ENCODE measurements around the gene RAG2. TPM values are rescaled to one million over a fixed set of nuclear protein-coding genes. Genes with fewer than 3 reads are reported as not detected.

RAG2 gene
- total and polyA plus RNA-seq, 2 donors (not counting 3 experiments of a cell fraction or from before 2014, with no cell fraction given), result not detected

DNA sequence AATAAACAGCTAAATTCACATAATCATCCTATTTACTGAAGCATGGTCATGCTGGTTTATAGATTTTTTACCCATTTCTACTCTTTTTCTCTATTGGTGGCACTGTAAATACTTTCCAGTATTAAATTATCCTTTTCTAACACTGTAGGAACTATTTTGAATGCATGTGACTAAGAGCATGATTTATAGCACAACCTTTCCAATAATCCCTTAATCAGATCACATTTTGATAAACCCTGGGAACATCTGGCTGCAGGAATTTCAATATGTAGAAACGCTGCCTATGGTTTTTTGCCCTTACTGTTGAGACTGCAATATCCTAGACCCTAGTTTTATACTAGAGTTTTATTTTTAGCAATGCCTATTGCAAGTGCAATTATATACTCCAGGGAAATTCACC, 19.6 kb downstream of the RAG2 start:
- dilution Hi-C loops (cut with MboI; ENCODE audit: extremely low pct_ligation_motif_present, low sequenced_read_pairs), result no loop called here

More for the DNA sequence above, 19.6 kb downstream of the RAG2 start:
- H3K4me1 ChIP-seq (ENCODE audit: control insufficient read depth, extremely low read depth, insufficient read depth, low read length), result no peaks in the 10 kb centered on the region
- TF ChIP-seq GATA2 (IDR thresholded peaks at IDR 0.05; ENCODE audit: insufficient read depth, insufficient read length, low read depth, low read length), result no peak
- TF ChIP-seq MYC (IDR thresholded peaks at IDR 0.05; ENCODE audit: low read depth, low read length), result no peak
- no peak for TF ChIP-seq EZH2 (IDR thresholded peaks at IDR 0.05; ENCODE audit: borderline replicate concordance, low read depth, low read length, severe bottlenecking)
- no peak for TF ChIP-seq FOS (IDR thresholded peaks at IDR 0.05; ENCODE audit: borderline replicate concordance, insufficient read depth, low read length)
- no peak for TF ChIP-seq CTCF (IDR thresholded peaks at IDR 0.05; ENCODE audit: extremely low read depth in 1 of 2, insufficient read depth in 1 of 2, low read depth in 1 of 2, low read length in 2 of 2)
- TF ChIP-seq POLR2AphosphoS5 (IDR thresholded peaks at IDR 0.05; ENCODE audit: insufficient read depth, low read depth, low read length), result no peak
- no peaks in the 10 kb centered on the region for H4K20me1 ChIP-seq (replicated peaks; ENCODE audit: control insufficient read depth, extremely low read depth, insufficient read depth, low read length)
- no peaks in the 10 kb centered on the region for H3K9me3 ChIP-seq (replicated peaks; ENCODE audit: control insufficient read depth, insufficient read depth, low read length)
- no peaks in the 10 kb centered on the region for H3K9me1 ChIP-seq (replicated peaks; ENCODE audit: control insufficient read depth, extremely low read depth, insufficient read depth, low read length)
- no peak overlapping the region for H3K27ac ChIP-seq (ENCODE audit: insufficient read depth, low read depth, low read length)
- intact Hi-C loops (cut with micrococcal nuclease), result no loop called here
- CTCF ChIA-PET, result interaction anchor here (6.8 kb wide), 1 partner anchor 15 kb away, joined by 42 read pairs; no protein-coding TSS in a partner anchor
- POLR2A ChIA-PET, result no interaction called here
- H3K36me3 ChIP-seq (ENCODE audit: control insufficient read depth in 2 of 2, extremely low read depth in 1 of 2, insufficient read depth in 2 of 2, low read length in 2 of 2), result no peaks in the 10 kb centered on the region
- no peak overlapping the region for H3K4me2 ChIP-seq (ENCODE audit: insufficient read depth, low read length)
- no peaks in the 10 kb centered on the region for H3K79me2 ChIP-seq (ENCODE audit: control insufficient read depth, insufficient read depth, low read length)
- H3K9ac ChIP-seq (replicated peaks; ENCODE audit: extremely low read depth, insufficient read depth, low read length), result no peak overlapping the region
- no TSS peak for BruUV-seq (replicated peaks)
- DNase-seq (ENCODE audit: low read depth, low spot score) (no peak), FAIRE-seq (no peak)
- no peak overlapping the region for H2AFZ ChIP-seq (ENCODE audit: low read depth, low read length)
- no peaks in the 10 kb centered on the region for H3K27me3 ChIP-seq (ENCODE audit: control insufficient read depth in 2 of 2, insufficient read depth in 2 of 2, low read length in 2 of 2)
- no peak overlapping the region for H3K4me3 ChIP-seq (replicated peaks in 1 of 3; ENCODE audit: insufficient read depth in 1 of 3, low read depth in 1 of 3, low read length in 3 of 3)

All from endothelial cell of umbilical vein (primary cell).